HCT116 (cell line): Measurements from ENCODE around the gene RNASEH2B.

Source experiments
- CBX3 ChIP-seq: IDR thresholded peaks from 2 replicates; pipeline ENCODE4 v1.6.1; 2012; ENCODE audit warnings: low read depth
- CTCF ChIP-seq, 3 experiments: fragments of 200-600 bp in 1 of 3; sonication (generic) in 1 of 3; IDR thresholded peaks in 2 of 3; conservative IDR thresholded peaks in 1 of 3; 2 replicates each; pipeline ENCODE4 v1.5.1; 2012 to 2017; ENCODE audit warnings: low read depth in 2 of 3, low read length in 2 of 3, antibody characterized with exemption in 1 of 3, borderline replicate concordance in 1 of 3, control low read depth in 1 of 3, mild to moderate bottlenecking in 1 of 3, mixed read lengths in 1 of 3, mixed run types in 1 of 3, moderate library complexity in 1 of 3; ENCODE audit not compliant: insufficient read depth in 1 of 3
- EGR1 ChIP-seq: IDR thresholded peaks from 2 replicates; pipeline ENCODE4 v1.6.1; 2012; ENCODE audit warnings: low read depth
- EZH2phosphoT487 ChIP-seq: fragments of 200-600 bp; IDR thresholded peaks from 2 replicates; pipeline ENCODE4 v1.6.1; 2018; ENCODE audit warnings: antibody characterized with exemption, borderline replicate concordance
- MAX ChIP-seq: IDR thresholded peaks from 2 replicates; pipeline ENCODE4 v1.6.1; 2012
- POLR2A ChIP-seq: IDR thresholded peaks from 2 replicates; pipeline ENCODE4 v1.7.0; 2011; ENCODE audit warnings: borderline replicate concordance; ENCODE audit not compliant: insufficient read depth, insufficient read length; ENCODE audit errors: extremely low read depth
- REST ChIP-seq: IDR thresholded peaks from 2 replicates; pipeline ENCODE4 v1.6.1; 2012; ENCODE audit warnings: low read depth
- SP1 ChIP-seq: IDR thresholded peaks from 2 replicates; pipeline ENCODE4 v1.6.1; 2012; ENCODE audit warnings: low read depth
- YY1 ChIP-seq: IDR thresholded peaks from 2 replicates; pipeline ENCODE4 v1.6.1; 2011; ENCODE audit warnings: low read length, low read depth, moderate library complexity, mild to moderate bottlenecking; ENCODE audit not compliant: insufficient replicate concordance; ENCODE audit errors: extremely low read depth

GRCh38 chr13:50955798-50956197 is 46.2 kb downstream of the RNASEH2B start:
- TF ChIP-seq CTCF (IDR thresholded peaks at IDR 0.05 in 2 of 3, conservative IDR thresholded peaks at IDR 0.05 in 1 of 3; ENCODE audit: borderline replicate concordance in 1 of 3, insufficient read depth in 1 of 3, low read depth in 2 of 3, low read length in 2 of 3) (no peak), REST (no peak), YY1 (no peak), CBX3 (no peak), EGR1 (no peak), EZH2phosphoT487 (no peak), SP1 (no peak), MAX (no peak), POLR2A (no peak)
